Smooth muscle cell (in vitro differentiated cells): ENCODE data around the gene SYCP2L. TPM values are rescaled to one million over a fixed set of nuclear protein-coding genes. Genes with fewer than 3 reads are reported as not detected.
"Not testable (repeated sequence)": the region's sequence is repeated elsewhere in the genome, so short reads cannot be mapped to it uniquely, and the experiment has no call there.

ENCODE experiments used
- DNase-seq: peaks from one replicate; lab custom pipeline; 2025; ENCODE audit not compliant: unreplicated experiment; lab: John Stamatoyannopoulos, UW
- H2AFZ ChIP-seq: fragments of 200-600 bp; sonication (generic); 2 replicates; pipeline ENCODE4 v1.6.0; 2016; ENCODE audit warnings: antibody characterized with exemption, low read depth, mild to moderate bottlenecking
- H3F3A ChIP-seq: fragments of 200-600 bp; sonication (generic); 2 replicates; pipeline ENCODE4 v1.6.0; 2017; ENCODE audit warnings: antibody characterized with exemption, low read depth
- H3K27ac ChIP-seq: fragments of 200-600 bp; sonication (generic); 2 replicates; pipeline ENCODE4 v1.5.1; 2016; ENCODE audit warnings: low read depth, mild to moderate bottlenecking
- H3K27me3 ChIP-seq: fragments of 200-600 bp; sonication (generic); 2 replicates; pipeline ENCODE4 v1.6.1; 2016; ENCODE audit warnings: low read depth, mild to moderate bottlenecking
- H3K36me3 ChIP-seq: fragments of 200-600 bp; sonication (generic); 2 replicates; pipeline ENCODE4 v1.5.1; 2016; ENCODE audit warnings: low read depth
- H3K4me1 ChIP-seq: fragments of 200-600 bp; sonication (generic); 2 replicates; pipeline ENCODE4 v1.5.1; 2016; ENCODE audit warnings: low read depth
- H3K4me2 ChIP-seq: fragments of 200-600 bp; sonication (generic); 2 replicates; pipeline ENCODE4 v1.6.0; 2016; ENCODE audit warnings: mild to moderate bottlenecking
- H3K4me3 ChIP-seq: fragments of 200-600 bp; sonication (generic); 2 replicates; pipeline ENCODE4 v1.5.1; 2016; ENCODE audit warnings: mild to moderate bottlenecking
- H3K79me2 ChIP-seq: fragments of 200-600 bp; sonication (generic); 2 replicates; pipeline ENCODE4 v1.6.0; 2016; ENCODE audit warnings: low read depth, mild to moderate bottlenecking
- H3K9ac ChIP-seq: fragments of 200-600 bp; sonication (generic); 2 replicates; pipeline ENCODE4 v1.6.0; 2016; ENCODE audit warnings: low read depth
- H3K9me3 ChIP-seq: fragments of 200-600 bp; sonication (generic); replicated peaks from 2 replicates; pipeline ENCODE4 v1.5.1; 2016; ENCODE audit warnings: low read depth
- H4K20me1 ChIP-seq: fragments of 200-600 bp; sonication (generic); 2 replicates; pipeline ENCODE4 v1.6.0; 2016; ENCODE audit warnings: low read depth
- WGBS: methylation state at CpG from one replicate; pipeline ENCODE4 v1.1.7; 2016; ENCODE audit warnings: low lambda C conversion rate; 5-methylcytosine and 5-hydroxymethylcytosine counted together
- polyA plus RNA-seq: library from polyadenylated mRNA; unstranded; fragments of >200 nt; fragmentation: Nextera tagmentation; extraction: Ambion mirVana; gene quantifications from 2 replicates; pipeline ENCODE4 v1.2.1, GENCODE V29; 2016
- total RNA-seq: library from RNA; depleted of rRNA; stranded (reverse); fragments of >200 nt; gene quantifications from 2 replicates; pipeline ENCODE4 v1.2.3, GENCODE V29; 2014
- TF ChIP-seq, protein P1 (sequence below): fragments of 200-600 bp; sonication (generic); IDR thresholded peaks from 2 replicates; pipeline ENCODE4 v1.5.1; 2017; ENCODE audit warnings: borderline replicate concordance, mild to moderate bottlenecking, antibody characterized with exemption; ENCODE audit not compliant: insufficient read depth, poor library complexity, severe bottlenecking

SYCP2L gene
- total and polyA plus RNA-seq, 2 experiments from 2014 or later, result 0.74 to 6.4 TPM

DNA sequence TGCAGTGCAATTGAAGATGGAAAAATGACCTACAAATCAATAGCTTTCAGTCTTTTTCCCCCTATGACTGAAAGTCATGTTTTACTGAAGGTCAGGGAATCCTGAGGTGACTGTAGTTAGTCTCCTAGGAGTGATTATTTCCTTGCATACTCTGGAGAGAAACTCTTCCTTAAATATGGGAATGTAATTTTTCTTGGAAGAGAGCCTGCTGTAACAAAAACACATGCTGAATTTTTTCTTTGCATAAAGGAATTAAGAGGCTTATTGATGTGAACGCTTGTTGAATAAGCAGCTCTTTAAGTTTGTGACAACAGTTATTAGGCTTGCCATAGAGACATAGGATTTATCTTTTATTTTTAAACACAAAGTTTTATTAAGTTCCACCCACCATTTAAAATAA is 92.8 kb downstream of the SYCP2L start:
- TF ChIP-seq, protein P1, sequence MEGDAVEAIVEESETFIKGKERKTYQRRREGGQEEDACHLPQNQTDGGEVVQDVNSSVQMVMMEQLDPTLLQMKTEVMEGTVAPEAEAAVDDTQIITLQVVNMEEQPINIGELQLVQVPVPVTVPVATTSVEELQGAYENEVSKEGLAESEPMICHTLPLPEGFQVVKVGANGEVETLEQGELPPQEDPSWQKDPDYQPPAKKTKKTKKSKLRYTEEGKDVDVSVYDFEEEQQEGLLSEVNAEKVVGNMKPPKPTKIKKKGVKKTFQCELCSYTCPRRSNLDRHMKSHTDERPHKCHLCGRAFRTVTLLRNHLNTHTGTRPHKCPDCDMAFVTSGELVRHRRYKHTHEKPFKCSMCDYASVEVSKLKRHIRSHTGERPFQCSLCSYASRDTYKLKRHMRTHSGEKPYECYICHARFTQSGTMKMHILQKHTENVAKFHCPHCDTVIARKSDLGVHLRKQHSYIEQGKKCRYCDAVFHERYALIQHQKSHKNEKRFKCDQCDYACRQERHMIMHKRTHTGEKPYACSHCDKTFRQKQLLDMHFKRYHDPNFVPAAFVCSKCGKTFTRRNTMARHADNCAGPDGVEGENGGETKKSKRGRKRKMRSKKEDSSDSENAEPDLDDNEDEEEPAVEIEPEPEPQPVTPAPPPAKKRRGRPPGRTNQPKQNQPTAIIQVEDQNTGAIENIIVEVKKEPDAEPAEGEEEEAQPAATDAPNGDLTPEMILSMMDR, result no peak
- no peaks in the 10 kb centered on the region for H3K27me3 ChIP-seq
- no peaks in the 10 kb centered on the region for H3F3A ChIP-seq
- no peak overlapping the region for H3K4me2 ChIP-seq
- 72% methylated on average over 1 of the region's 1 CpG for WGBS
- no peaks in the 10 kb centered on the region for H3K9me3 ChIP-seq
- no peaks in the 10 kb centered on the region for H3K79me2 ChIP-seq
- no peaks in the 10 kb centered on the region for H3K36me3 ChIP-seq
- H2AFZ ChIP-seq, result no peak overlapping the region
- H3K27ac ChIP-seq, result no peak overlapping the region
- no peaks in the 10 kb centered on the region for H4K20me1 ChIP-seq
- no peak for DNase-seq
- no peaks in the 10 kb centered on the region for H3K4me1 ChIP-seq
- H3K9ac ChIP-seq, result no peak overlapping the region
- no peak overlapping the region for H3K4me3 ChIP-seq

DNA sequence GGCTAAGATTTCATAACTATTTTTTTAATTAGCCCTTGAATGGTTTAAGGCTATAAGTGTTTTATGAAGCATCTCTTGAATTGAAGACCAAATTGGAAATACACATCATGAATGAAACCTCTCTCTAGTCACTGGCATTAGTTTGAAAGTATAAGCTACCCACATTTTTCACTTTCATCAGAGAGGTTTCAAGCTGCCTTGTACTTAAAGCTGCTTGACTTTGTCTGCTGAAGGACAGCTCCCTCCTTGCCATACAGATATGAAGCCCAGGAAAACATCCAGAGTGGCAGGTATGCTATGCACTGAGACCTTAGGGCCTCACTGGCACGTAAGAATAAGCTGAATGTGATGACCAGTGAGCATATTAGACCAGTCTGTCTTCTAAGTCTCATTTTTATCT is 94.6 kb downstream of the SYCP2L start:
- Histone ChIP-seq H3K27me3 (no peaks in the 10 kb centered on the region), H2AFZ (no peak overlapping the region), H3K79me2 (no peaks in the 10 kb centered on the region), H3K9me3 (no peaks in the 10 kb centered on the region), H3K4me1 (no peaks in the 10 kb centered on the region), H3K4me3 (no peak overlapping the region), H3K27ac (no peak overlapping the region), H3K36me3 (no peaks in the 10 kb centered on the region), H4K20me1 (no peaks in the 10 kb centered on the region), H3K4me2 (no peak overlapping the region), H3K9ac (no peak overlapping the region), H3F3A (no peaks in the 10 kb centered on the region)
- TF ChIP-seq, protein P1, result no peak
- no peak for DNase-seq
- 85% methylated on average over 1 of the region's 1 CpG for WGBS

DNA sequence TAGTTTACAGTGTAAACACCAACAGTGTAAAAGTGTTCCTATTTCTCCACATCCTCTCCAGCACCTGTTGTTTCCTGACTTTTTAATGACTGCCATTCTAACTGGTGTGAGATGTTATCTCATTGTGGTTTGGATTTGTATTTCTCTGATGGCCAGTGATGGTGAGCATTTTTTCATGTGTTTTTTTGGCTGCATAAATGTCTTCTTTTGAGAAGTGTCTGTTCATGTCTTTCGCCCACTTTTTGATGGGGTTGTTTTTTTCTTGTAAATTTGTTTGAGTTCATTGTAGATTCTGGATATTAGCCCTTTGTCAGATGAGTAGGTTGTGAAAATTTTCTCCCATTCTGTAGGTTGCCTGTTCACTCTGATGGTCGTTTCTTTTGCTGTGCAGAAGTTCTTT is 98.1 kb downstream of the SYCP2L start:
- not testable (repeated sequence) for H3K9me3 ChIP-seq, H4K20me1 ChIP-seq

DNA sequence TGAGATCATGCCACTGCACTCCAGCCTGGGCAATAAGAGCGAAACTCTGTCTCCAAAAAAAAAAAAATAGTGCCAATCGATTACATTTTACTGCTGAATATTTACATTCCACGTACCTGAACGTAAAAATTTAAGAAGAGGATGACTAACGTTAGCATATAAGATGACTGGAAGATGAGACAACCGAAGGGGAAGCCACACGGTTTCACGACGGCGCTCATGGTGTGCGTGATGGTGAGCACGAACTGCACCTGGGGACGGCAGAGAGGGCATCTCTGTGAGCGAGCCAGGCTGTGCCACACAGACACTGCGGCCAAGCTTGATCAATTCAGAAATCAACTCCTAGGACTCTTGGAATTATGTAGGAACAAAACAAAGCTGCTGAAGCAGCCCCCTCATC is 102.7 kb downstream of the SYCP2L start:
- Histone ChIP-seq H3K4me2 (no peak overlapping the region), H3K27ac (no peak overlapping the region), H3K79me2 (no peaks in the 10 kb centered on the region), H3K9ac (no peak overlapping the region), H3K27me3 (no peaks in the 10 kb centered on the region), H3K4me1 (no peaks in the 10 kb centered on the region), H3K4me3 (no peak overlapping the region), H2AFZ (no peak overlapping the region), H3F3A (no peaks in the 10 kb centered on the region), H3K9me3 (no peaks in the 10 kb centered on the region), H3K36me3 (peaks cover 6% of the 10 kb centered on the region), H4K20me1 (no peaks in the 10 kb centered on the region)
- WGBS, result 96% methylated on average over 15 of the region's 15 CpGs
- no peak for DNase-seq
- TF ChIP-seq, protein P1, result no peak

More for the DNA sequence above, 98.1 kb downstream of the SYCP2L start:
- H3K4me2 ChIP-seq, H3F3A ChIP-seq, H3K36me3 ChIP-seq, H3K79me2 ChIP-seq, H3K4me1 ChIP-seq, DNase-seq, H3K27ac ChIP-seq, H3K9ac ChIP-seq, H3K4me3 ChIP-seq, H3K27me3 ChIP-seq, H2AFZ ChIP-seq: not testable (repeated sequence)
- 89% methylated on average over 2 of the region's 2 CpGs for WGBS
